Measurements from ENCODE around the gene DHX30.
"Not testable (repeated sequence)": the region's sequence is repeated elsewhere in the genome, so short reads cannot be mapped to it uniquely, and the experiment has no call there.

Gene DHX30

DNA sequence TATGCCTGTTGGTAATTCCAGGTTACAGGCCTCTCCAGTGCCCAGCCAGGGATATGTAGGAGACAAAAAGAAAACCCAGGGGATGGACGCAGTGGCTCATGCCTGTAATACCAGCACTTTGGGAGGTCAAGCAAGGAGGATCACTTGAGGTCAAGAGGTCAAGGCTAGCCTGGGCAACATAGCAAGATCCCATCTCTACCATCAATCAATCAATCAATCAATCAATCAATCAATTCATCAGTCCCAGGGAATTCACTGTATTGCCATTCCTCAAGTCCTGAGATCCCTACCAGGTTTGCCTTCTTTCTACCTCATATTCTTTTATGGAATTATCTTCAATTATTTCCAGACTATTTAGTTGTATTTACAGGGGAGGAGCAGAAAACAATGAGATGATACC lies 82.2 kb downstream of the DHX30 start:
- DNase-seq, result no peak

DNA sequence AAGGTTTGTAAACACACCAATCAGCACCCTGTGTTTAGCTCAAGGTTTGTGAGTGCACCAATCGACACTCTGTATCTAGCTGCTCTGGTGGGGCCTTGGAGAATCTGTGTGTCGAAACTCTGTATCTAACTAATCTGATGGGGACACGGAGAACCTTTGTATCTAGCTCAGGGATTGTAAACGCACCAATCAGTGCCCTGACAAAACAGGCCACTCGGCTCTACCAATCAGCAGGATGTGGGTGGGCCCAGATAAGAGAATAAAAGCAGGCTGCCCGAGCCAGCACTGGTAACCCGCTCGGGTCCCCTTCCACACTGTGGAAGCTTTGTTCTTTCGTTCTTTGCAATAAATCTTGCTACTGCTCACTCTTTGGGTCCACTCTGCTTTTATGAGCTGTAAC lies 85.1 kb downstream of the DHX30 start:
- not testable (repeated sequence) for DNase-seq

DNA sequence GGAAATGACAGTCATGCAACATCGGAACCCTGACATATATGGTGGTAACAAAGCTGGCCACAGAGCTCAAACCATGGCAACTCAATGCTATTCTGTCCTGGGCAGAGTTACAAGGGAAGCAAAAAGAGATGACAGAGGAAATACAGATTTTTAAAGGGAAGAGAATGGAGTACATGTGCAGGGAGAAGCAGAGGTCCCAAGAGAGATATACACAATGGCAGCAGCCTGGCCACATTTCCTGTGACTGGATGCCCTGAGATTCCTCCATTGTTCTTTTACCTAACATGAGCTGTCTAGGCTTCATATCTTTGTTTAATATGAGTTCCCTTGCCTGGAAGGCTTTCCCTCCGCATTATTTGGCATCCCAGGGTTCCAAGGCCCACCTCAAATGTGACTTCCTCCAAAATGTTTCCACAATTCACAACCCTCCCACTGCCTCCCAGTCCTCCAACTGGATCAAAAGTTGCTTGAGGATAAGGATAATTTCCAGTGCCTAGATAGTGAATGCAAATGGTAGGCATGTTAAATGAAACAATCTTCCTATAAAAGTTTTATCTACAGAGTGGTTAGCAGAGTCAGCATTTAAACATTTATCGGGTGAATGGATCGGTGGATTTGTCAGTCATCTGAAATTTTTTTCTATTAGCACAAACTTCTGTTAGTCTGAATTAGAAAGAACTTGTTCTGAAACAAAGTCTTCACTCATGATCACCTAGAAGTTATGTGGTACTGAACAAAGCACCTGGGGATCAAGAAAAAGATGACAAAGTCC lies 86.2 kb downstream of the DHX30 start:
- DNase-seq, result no peak

DNA sequence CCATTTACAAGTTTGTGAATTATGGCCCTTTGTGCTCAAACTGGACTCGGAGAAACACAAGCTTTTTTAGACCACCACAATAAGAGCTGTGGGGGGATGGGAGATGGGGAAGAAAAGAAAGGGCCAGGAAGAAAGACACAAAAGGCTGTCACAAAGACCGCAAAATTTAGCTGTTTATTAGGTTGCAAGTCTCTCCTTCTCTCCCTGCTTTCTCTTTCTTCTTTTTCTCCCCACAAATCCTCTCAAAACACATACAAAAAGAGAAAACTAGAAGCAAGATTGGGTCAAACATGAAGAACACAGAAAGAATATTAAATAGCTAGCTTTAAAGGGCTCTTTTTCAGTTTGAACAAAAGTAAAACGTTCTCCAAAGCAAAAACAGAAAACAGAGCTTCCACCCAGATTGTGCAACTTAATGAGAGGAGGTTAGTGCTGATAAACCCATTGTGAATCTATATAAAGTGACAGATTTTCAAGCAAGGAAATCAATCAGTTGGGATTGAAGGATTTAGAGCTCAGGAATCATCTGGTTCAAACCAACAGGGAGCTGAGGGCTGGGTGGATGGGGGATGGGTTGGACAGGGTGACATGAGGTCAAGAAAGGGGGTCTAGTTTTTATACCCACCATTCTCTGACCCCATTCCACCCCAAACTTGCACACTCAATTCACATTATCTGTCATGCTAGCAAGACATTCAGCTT lies 87.3 kb downstream of the DHX30 start:
- no peak for DNase-seq

DNA sequence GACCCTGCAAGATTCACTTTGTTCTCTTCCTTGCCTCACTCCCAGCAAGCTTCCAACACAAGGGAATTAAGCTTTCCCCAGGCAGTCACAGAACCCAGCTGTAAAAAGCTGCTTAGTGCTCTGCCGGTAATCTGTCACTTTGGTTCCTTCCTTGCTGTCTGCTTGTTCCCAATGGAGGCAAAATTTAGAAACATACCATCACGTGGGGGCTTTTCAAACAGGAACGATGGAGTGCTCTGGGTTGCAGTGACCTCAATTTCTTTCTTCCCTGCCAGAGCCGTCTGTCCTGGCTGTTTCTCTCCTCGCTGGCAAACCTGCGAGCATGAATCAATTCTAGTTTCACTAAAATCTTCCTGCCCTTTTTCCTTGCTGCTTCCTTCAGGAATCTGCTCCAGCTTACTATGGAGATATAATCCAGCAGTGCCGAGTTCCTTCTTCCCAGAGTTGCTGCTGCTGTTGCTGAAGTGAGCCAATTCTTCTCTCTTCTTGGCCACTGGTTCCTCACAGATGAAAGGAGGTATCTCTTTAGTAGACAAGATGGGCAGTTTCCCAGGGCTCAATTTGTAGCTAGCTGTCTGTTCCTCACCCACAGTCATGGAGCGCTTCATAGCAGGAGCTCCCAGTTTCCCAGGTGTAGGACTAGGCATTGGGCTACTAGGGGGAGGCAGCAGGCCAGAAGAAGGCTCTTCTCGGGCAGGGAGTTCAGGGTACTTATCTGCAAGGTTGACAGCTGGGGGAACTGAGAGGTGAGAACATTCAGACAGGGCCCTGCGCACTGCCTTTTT lies 88.1 kb downstream of the DHX30 start:
- DNase-seq, result no peak

DNA sequence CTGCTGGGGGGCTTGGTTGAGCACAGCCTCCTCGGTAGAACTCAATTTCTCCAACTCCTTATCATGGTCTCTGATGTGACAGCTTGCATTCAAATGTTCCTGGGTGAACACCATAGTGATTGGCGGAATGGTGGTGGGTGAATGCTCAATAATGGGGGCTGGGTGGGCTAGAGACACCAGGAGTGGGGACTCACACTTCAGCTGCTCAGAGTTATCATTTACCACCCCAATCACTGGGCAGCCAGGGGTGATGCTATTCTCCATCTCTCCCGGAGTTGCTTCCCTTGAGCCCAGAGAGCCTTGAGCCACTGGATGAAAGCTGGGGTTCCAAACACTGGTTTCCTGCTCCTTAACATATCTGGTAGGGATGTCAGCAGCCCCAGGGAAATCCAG lies 88.7 kb downstream of the DHX30 start:
- DNase-seq, result no peak

DNA sequence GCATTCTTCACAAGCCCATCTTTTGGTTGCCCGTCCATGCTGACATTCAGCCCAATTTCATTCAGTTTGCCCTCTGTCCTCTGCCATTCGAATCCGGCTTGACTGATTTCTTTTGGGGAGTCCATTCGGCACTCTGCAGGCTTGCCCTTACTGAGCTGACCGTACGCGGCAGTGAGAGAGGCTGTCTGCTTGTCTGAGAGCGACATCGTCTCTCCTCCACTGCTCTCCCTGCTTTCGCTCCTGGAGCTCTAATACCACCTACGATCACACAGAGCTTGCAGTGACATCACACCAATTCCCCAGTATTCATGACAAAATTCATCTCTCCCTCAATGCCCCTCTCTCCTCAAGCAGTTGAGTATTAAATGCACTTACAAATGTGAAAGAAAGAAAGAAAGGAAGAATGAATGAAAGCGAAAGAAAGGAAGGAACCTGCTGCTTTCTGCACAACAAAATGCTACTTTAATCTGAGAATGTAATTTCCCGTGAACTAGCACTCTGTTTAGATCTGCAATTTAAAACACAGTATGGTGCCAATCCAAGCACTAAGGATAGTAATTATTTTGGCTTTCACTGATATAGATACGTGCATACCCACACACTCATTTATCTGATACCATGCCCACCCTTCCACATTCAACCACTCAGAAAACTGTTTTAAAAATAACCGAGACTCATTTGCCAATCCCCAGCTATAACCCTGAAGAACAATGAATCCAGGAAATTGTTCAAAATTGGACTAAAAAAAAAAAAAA lies 89.5 kb downstream of the DHX30 start:
- DNase-seq, result no peak

DNA sequence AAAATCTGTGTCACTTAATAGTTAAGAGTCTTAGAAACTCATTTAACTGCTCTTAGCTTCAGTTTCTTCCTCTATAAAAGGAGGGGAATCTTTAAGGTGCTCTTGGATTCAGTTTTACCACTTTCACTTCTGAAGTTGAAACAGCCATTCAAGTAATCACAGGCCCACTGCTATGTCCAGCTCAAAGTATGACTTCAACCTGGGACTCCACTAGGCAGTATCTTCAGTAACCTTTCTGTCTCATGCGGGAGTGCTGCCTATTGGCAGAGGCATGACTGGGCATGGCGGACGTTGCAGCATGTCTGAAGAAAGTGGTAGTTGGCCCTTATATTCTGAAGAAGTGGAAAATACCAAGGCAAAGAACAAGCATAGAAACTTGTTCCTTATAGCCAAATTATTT lies 92.3 kb downstream of the DHX30 start:
- DNase-seq, result no peak

DNA sequence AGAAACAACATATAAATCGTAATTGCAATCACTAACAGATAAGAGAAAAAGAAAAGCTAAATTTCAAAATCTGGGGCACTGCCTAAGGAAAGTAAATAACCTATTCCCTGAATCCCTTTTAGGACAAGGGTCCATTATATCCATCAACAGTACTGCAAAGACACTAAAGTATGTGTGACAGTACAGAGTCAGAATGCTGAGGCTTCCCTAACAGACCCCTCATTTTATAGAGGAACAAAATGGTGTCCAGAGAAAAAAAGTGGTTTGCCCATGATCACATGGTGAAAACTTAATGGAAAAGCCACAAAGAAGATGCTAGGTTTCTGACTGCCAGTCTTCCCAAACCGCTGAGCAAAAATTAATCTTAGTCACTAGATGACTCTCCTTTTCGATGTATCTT lies 93.8 kb downstream of the DHX30 start:
- DNase-seq, result no peak

DNA sequence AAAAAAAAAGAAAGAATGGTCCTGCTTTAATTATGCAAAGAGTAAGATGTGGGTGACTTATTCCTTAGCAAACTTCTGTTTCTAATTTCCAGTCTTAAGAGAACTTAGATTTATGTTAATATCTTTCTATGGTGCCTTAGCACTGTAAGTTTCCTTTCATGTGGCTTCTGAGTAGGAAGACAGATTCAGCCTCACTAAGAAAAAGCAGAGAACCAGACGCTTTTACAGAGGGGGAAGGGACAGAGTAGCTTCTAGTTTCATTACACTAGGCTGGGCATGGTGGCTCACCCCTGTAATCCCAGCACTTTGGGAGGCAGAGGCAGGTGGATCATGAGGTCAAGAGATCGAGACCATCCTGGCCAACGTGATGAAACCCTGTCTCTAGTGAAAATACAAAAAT lies 95.0 kb downstream of the DHX30 start:
- no peak for DNase-seq

DNA sequence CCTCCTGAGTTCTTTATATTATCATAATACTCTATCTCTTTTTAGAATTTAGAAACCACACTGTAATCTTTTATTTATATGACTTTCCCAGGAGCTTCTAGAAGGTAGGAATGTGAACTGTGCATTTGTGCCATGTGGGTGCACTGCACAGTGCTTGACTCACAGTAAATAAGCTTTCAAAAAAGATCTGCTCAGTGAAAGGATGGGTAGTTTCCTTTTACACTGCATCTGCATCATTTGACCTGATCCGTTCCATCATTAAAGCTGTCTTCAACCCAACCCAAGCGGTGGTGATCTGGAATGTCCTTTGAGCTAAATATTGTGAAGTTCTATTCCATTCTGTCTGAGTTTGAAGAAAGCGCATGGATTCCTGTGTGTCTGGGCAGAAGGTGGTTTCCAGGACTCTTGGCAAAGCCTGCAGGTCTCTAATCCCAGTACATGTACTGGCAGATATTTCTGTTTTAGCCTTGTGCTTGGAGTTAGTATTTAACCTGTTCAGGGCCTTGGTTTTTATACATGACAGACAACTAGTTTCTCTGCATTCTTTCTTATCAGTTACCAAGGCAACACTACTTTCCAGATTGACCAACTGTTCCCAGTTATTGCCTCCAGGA lies 96.7 kb downstream of the DHX30 start:
- no peak for DNase-seq
